Endothelial cell of umbilical vein (primary cell): ENCODE results near the gene LRRIQ1. TPM values are rescaled to one million over a fixed set of nuclear protein-coding genes. Genes with fewer than 3 reads are reported as not detected.

ENCODE experiments used
- BruUV-seq: library from RNA; stranded (reverse); fragments of 400-500 nt; replicated peaks from 2 replicates; lab custom pipeline; 2021; lab: Mats Ljungman, UMichigan
- CTCF ChIA-PET: fragments of 300-600, 350-600 bp; sonication (Branson Sonifier 250); formaldehyde crosslinking; loops from one replicate; lab custom pipeline; 2021; ENCODE audit warnings: antibody characterized with exemption, inconsistent platforms; lab: Charles Lee
- POLR2A ChIA-PET: fragments of 300-600, 350-600 bp; sonication (Branson Sonifier 250); formaldehyde crosslinking; loops from one replicate; lab custom pipeline; 2021; ENCODE audit warnings: antibody characterized with exemption, inconsistent platforms; lab: Charles Lee
- DNase-seq: peaks from one replicate; pipeline ENCODE4 v3.0.0-alpha.2; 2011; ENCODE audit warnings: low read depth, low spot score
- FAIRE-seq: peaks from 2 replicates; lab custom pipeline; 2011; peaks lifted over from hg19 to GRCh38; lab: Jason Lieb, UNC
- H2AFZ ChIP-seq: 2 replicates; pipeline ENCODE4 v1.6.0; 2012; ENCODE audit warnings: low read depth, low read length, control low read depth, inconsistent platforms
- H3K27ac ChIP-seq: 2 replicates; pipeline ENCODE4 v1.5.1; 2011; ENCODE audit warnings: low read depth, mild to moderate bottlenecking, control low read depth, low read length, moderate library complexity; ENCODE audit not compliant: insufficient read depth
- H3K27me3 ChIP-seq, 2 experiments: 2 replicates each; pipeline versions ENCODE4 v1.6.0 to v1.6.1; 2011; ENCODE audit warnings: low read length in 2 of 2, mixed read lengths in 1 of 2; ENCODE audit not compliant: control insufficient read depth in 2 of 2, insufficient read depth in 2 of 2
- H3K36me3 ChIP-seq, 2 experiments: 2 replicates in 1 of 2; 3 replicates in 1 of 2; pipeline ENCODE4 v1.5.1; 2011; ENCODE audit warnings: low read length in 2 of 2, mild to moderate bottlenecking in 1 of 2, moderate library complexity in 1 of 2; ENCODE audit not compliant: control insufficient read depth in 2 of 2, insufficient read depth in 2 of 2; ENCODE audit errors: extremely low read depth in 1 of 2
- H3K4me1 ChIP-seq: 3 replicates; pipeline ENCODE4 v1.5.1; 2011; ENCODE audit warnings: mild to moderate bottlenecking, low read length; ENCODE audit not compliant: control insufficient read depth, insufficient read depth; ENCODE audit errors: extremely low read depth
- H3K4me2 ChIP-seq: 2 replicates; pipeline ENCODE4 v1.6.1; 2011; ENCODE audit warnings: low read length, control low read depth, mixed read lengths; ENCODE audit not compliant: insufficient read depth
- H3K4me3 ChIP-seq, 3 experiments: fragments of 200-600 bp in 1 of 3; sonication (generic), shearing (Covaris generic) in 1 of 3; replicated peaks in 1 of 3; 2 replicates each; pipeline ENCODE4 v1.5.1; 2011 to 2016; ENCODE audit warnings: control low read depth in 3 of 3, low read length in 3 of 3, mild to moderate bottlenecking in 2 of 3, inconsistent platforms in 1 of 3, low read depth in 1 of 3, moderate library complexity in 1 of 3; ENCODE audit not compliant: insufficient read depth in 1 of 3
- H3K79me2 ChIP-seq: 2 replicates; pipeline ENCODE4 v1.6.0; 2012; ENCODE audit warnings: low read length, inconsistent platforms; ENCODE audit not compliant: control insufficient read depth, insufficient read depth
- H3K9ac ChIP-seq: replicated peaks from 2 replicates; pipeline ENCODE3; 2011; ENCODE audit warnings: low read length, control low read depth; ENCODE audit not compliant: insufficient read depth; ENCODE audit errors: extremely low read depth
- H3K9me1 ChIP-seq: replicated peaks from 3 replicates; pipeline ENCODE4 v1.6.0; 2011; ENCODE audit warnings: mild to moderate bottlenecking, low read length; ENCODE audit not compliant: control insufficient read depth, insufficient read depth; ENCODE audit errors: extremely low read depth
- H3K9me3 ChIP-seq: replicated peaks from 2 replicates; pipeline ENCODE4 v1.5.1; 2012; ENCODE audit warnings: low read length, inconsistent platforms; ENCODE audit not compliant: control insufficient read depth, insufficient read depth
- H4K20me1 ChIP-seq: replicated peaks from 2 replicates; pipeline ENCODE3; 2011; ENCODE audit warnings: mild to moderate bottlenecking, low read length; ENCODE audit not compliant: control insufficient read depth, insufficient read depth; ENCODE audit errors: extremely low read depth
- CTCF ChIP-seq, 2 donors: IDR thresholded peaks; 1 replicate in 1 of 2; 2 replicates in 1 of 2; pipeline ENCODE4 v1.5.1; 2011; ENCODE audit warnings: low read length in 2 of 2, mild to moderate bottlenecking in 2 of 2, moderate library complexity in 2 of 2, control low read depth in 1 of 2, inconsistent platforms in 1 of 2, low read depth in 1 of 2; ENCODE audit not compliant: insufficient read depth in 1 of 2; ENCODE audit errors: extremely low read depth in 1 of 2
- EZH2 ChIP-seq: IDR thresholded peaks from 2 replicates; pipeline ENCODE4 v1.6.1; 2012; ENCODE audit warnings: borderline replicate concordance, low read depth, mild to moderate bottlenecking, moderate library complexity, low read length, inconsistent platforms; ENCODE audit not compliant: severe bottlenecking
- FOS ChIP-seq: IDR thresholded peaks from 2 replicates; pipeline ENCODE4 v1.6.1; 2011; ENCODE audit warnings: mild to moderate bottlenecking, low read length, moderate library complexity, borderline replicate concordance; ENCODE audit not compliant: insufficient read depth
- JUN ChIP-seq: IDR thresholded peaks from 2 replicates; pipeline ENCODE4 v1.6.1; 2011; ENCODE audit warnings: borderline replicate concordance, low read depth; ENCODE audit not compliant: insufficient read length, insufficient read depth
- MAX ChIP-seq: IDR thresholded peaks from 2 replicates; pipeline ENCODE4 v1.6.1; 2011; ENCODE audit not compliant: insufficient read depth, insufficient read length
- MYC ChIP-seq: IDR thresholded peaks from one replicate; pipeline ENCODE4 v1.6.1; 2011; ENCODE audit warnings: mild to moderate bottlenecking, low read depth, low read length
- POLR2A ChIP-seq: IDR thresholded peaks from 2 replicates; pipeline ENCODE4 v1.6.1; 2012; ENCODE audit warnings: low read depth, mild to moderate bottlenecking, control low read depth, low read length
- POLR2AphosphoS5 ChIP-seq: IDR thresholded peaks from 2 replicates; pipeline ENCODE4 v1.6.1; 2012; ENCODE audit warnings: low read depth, mild to moderate bottlenecking, control low read depth, low read length, moderate library complexity; ENCODE audit not compliant: insufficient read depth
- dilution Hi-C: fragments of 300-500 bp; cut with MboI; formaldehyde crosslinking; loops from one replicate; pipeline ENCODE4 v1.15.0; 2019; ENCODE audit warnings: low sequenced_read_pairs; ENCODE audit not compliant: extremely low pct_ligation_motif_present
- intact Hi-C: fragments of 100-400 bp; cut with micrococcal nuclease; formaldehyde crosslinking; loops from one replicate; pipeline ENCODE4 v1.10.0; 2022
- polyA plus RNA-seq, 4 experiments: library from polyadenylated mRNA; depleted of rRNA in 3 of 4; stranded (reverse) in 3 of 4; unstranded in 1 of 4; fragments of >200 nt; gene quantifications; 2 replicates each; pipeline versions ENCODE4 v1.2.1 to v1.2.3, GENCODE V29; 2011 to 2012; ENCODE audit warnings: missing spikeins in 1 of 4
- total RNA-seq: library from RNA; stranded (reverse); gene quantifications from 2 replicates; pipeline ENCODE4 v1.2.3, GENCODE V29; 2021

Gene LRRIQ1
- total and polyA plus RNA-seq, 2 donors (not counting 3 experiments of a cell fraction or from before 2014, with no cell fraction given), result 0.08 to 0.20 TPM

- Histone ChIP-seq H3K79me2 (no peaks in the 10 kb centered on the region), H4K20me1 (no peaks in the 10 kb centered on the region), H3K27me3 (peaks cover 4 to 17% of the 10 kb centered on the region in 2 experiments), H3K27ac (no peak overlapping the region), H3K9ac (no peak overlapping the region), H2AFZ (no peak overlapping the region), H3K4me3 (no peak overlapping the region), H3K4me2 (no peak overlapping the region), H3K36me3 (no peaks in the 10 kb centered on the region), H3K9me1 (no peaks in the 10 kb centered on the region), H3K4me1 (no peaks in the 10 kb centered on the region), H3K9me3 (no peaks in the 10 kb centered on the region)
- DNase-seq (no peak), FAIRE-seq (no peak)
- intact Hi-C loops (no loop called here), dilution Hi-C loops (no loop called here)
- TF ChIP-seq POLR2AphosphoS5 (no peak), CTCF (IDR thresholded peaks at IDR 0.05; ENCODE audit: extremely low read depth in 1 of 2, insufficient read depth in 1 of 2, low read depth in 1 of 2, low read length in 2 of 2) (no peak), FOS (no peak), MYC (no peak), POLR2A (no peak), MAX (no peak), EZH2 (no peak), JUN (no peak)
- POLR2A ChIA-PET, result no interaction called here
- CTCF ChIA-PET, result interaction anchor here (0.9 to 4.3 kb wide), 6 partner anchors 10 to 216 kb away, joined by 3 to 73 read pairs (median 6); no protein-coding TSS in a partner anchor
- no TSS peak for BruUV-seq
These were observed 22.2 kb downstream of the LRRIQ1 start for GRCh38 chr12:85058339-85058738.
